Left lung (tissue), 10 donors: ENCODE results near the gene TENM3. TPM values are rescaled to one million over a fixed set of nuclear protein-coding genes. Genes with fewer than 3 reads are reported as not detected.

Experiments
- ATAC-seq: fragments of 200-7000 bp; cut with Tn5 transposase; one replicate; pipeline ENCODE4 v1.9.1; 2020; ENCODE audit warnings: moderate library complexity
- DNase-seq, 4 donors: peaks; one replicate each; pipeline ENCODE4 v3.0.0-alpha.2; 2013 to 2020
- H3K27ac ChIP-seq, 2 donors: fragments of 200-600 bp; sonication (generic) in 1 of 2; one replicate each; pipeline versions ENCODE4 v1.5.0 to v1.8.0; 2020 to 2021
- H3K27me3 ChIP-seq, 2 donors: fragments of 200-600 bp; sonication (generic) in 1 of 2; one replicate each; pipeline versions ENCODE4 v1.5.0 to v1.8.0; 2020 to 2021
- H3K36me3 ChIP-seq, 2 donors: fragments of 200-600 bp; sonication (generic) in 1 of 2; one replicate each; pipeline versions ENCODE4 v1.5.0 to v1.8.0; 2020 to 2021
- H3K4me1 ChIP-seq, 2 donors: fragments of 200-600 bp; one replicate each; pipeline ENCODE4 v1.8.0; 2021
- H3K4me3 ChIP-seq, 2 donors: fragments of 200-600 bp; sonication (generic) in 1 of 2; one replicate each; pipeline versions ENCODE4 v1.5.0 to v1.8.0; 2020 to 2021; ENCODE audit warnings: mild to moderate bottlenecking in 1 of 2
- H3K9me3 ChIP-seq, 2 donors: fragments of 200-600 bp; sonication (generic) in 1 of 2; one replicate each; pipeline versions ENCODE4 v1.5.0 to v1.8.0; 2020 to 2021
- CTCF ChIP-seq, 2 donors: fragments of 200-600 bp; sonication (generic) in 1 of 2; IDR thresholded peaks; one replicate each; pipeline versions ENCODE4 v1.5.0 to v1.8.0; 2021; ENCODE audit warnings: antibody characterized with exemption in 2 of 2
- intact Hi-C, 2 donors: fragments of 100-400 bp; cut with DNase I; formaldehyde crosslinking; loops; one replicate each; pipeline versions ENCODE4 v1.11.2 to v1.14.2; 2022
- polyA plus RNA-seq, 6 donors: library from polyadenylated mRNA; unstranded; fragments of 120-200 nt; gene quantifications; one replicate each; pipeline ENCODE4 v1.2.1, GENCODE V29; 2013; ENCODE audit not compliant: insufficient read length in 6 of 6
- total RNA-seq, 2 donors: library from RNA; stranded (reverse); fragmentation: NEBNext Ultra II Directional; extraction: Animal tissue kit (Norgen Biotek cat#: 25700); gene quantifications; one replicate each; pipeline ENCODE4 v1.2.1, GENCODE V29; 2021
- donor health status: DM: no; HTN: yes; CAD: no.
- donor health status: DM: no; HTN: no; CAD: no.

The TENM3 gene
- total and polyA plus RNA-seq, 8 donors, result 2.2 to 5.6 (median 3.1) TPM

- Histone ChIP-seq H3K4me3 (no peak overlapping the region), H3K4me1 (no peaks in the 10 kb centered on the region), H3K27me3 (no peaks in the 10 kb centered on the region), H3K27ac (no peak overlapping the region), H3K9me3 (no peaks in the 10 kb centered on the region), H3K36me3 (no peaks in the 10 kb centered on the region)
- intact Hi-C loops, result no loop called here
- ATAC-seq, result no peak
- no peak for DNase-seq
- no peak for TF ChIP-seq CTCF (IDR thresholded peaks at IDR 0.05)
Measured at GRCh38 chr4:182625193-182625592, 382.0 kb downstream of the TENM3 start.

- Histone ChIP-seq H3K36me3 (no peaks in the 10 kb centered on the region), H3K4me3 (no peak overlapping the region), H3K9me3 (no peaks in the 10 kb centered on the region), H3K4me1 (no peaks in the 10 kb centered on the region), H3K27me3 (no peaks in the 10 kb centered on the region), H3K27ac (no peak overlapping the region)
- ATAC-seq (no peak), DNase-seq (no peak)
- TF ChIP-seq CTCF (IDR thresholded peaks at IDR 0.05), result no peak
- intact Hi-C loops, result no loop called here
Measured at GRCh38 chr4:182627996-182628395, 384.8 kb downstream of the TENM3 start.

- intact Hi-C loops, result no loop called here
Measured at GRCh38 chr4:182628544-182628943, 385.3 kb downstream of the TENM3 start.

GRCh38 chr4:182629096-182629495 lies 385.9 kb downstream of the TENM3 start:
- DNase-seq (no peak), ATAC-seq (no peak)
- Histone ChIP-seq H3K36me3 (no peaks in the 10 kb centered on the region), H3K27me3 (no peaks in the 10 kb centered on the region), H3K9me3 (no peaks in the 10 kb centered on the region), H3K4me1 (no peaks in the 10 kb centered on the region), H3K4me3 (no peak overlapping the region), H3K27ac (no peak overlapping the region)
- intact Hi-C loops, result no loop called here
- no peak for TF ChIP-seq CTCF (IDR thresholded peaks at IDR 0.05)

More at GRCh38 chr4:182628544-182628943, 385.3 kb downstream of the TENM3 start:
- Histone ChIP-seq H3K36me3 (no peaks in the 10 kb centered on the region), H3K27ac (no peak overlapping the region), H3K9me3 (no peaks in the 10 kb centered on the region), H3K27me3 (no peaks in the 10 kb centered on the region), H3K4me3 (no peak overlapping the region), H3K4me1 (no peaks in the 10 kb centered on the region)
- no peak for TF ChIP-seq CTCF (IDR thresholded peaks at IDR 0.05)
- no peak for DNase-seq
- ATAC-seq, result peak; percentile 47

- no peaks in the 10 kb centered on the region for H3K36me3 ChIP-seq
- no peaks in the 10 kb centered on the region for H3K27me3 ChIP-seq
- no peaks in the 10 kb centered on the region for H3K4me1 ChIP-seq
- no peak overlapping the region for H3K4me3 ChIP-seq
- intact Hi-C loops, result no loop called here
- H3K27ac ChIP-seq, result no peak overlapping the region
- DNase-seq (no peak), ATAC-seq (no peak)
- no peak for TF ChIP-seq CTCF (IDR thresholded peaks at IDR 0.05)
- peaks cover 0 to 2% of the 10 kb centered on the region in 2 donors for H3K9me3 ChIP-seq
Measured at GRCh38 chr4:182640491-182640890, 397.3 kb downstream of the TENM3 start.
